MG63 (cell line): Measurements from ENCODE around the gene USP50. TPM values are rescaled to one million over a fixed set of nuclear protein-coding genes. Genes with fewer than 3 reads are reported as not detected.
"Not testable (repeated sequence)": the region's sequence is repeated elsewhere in the genome, so short reads cannot be mapped to it uniquely, and the experiment has no call there.

Source experiments
- DNase-seq: peaks from one replicate; pipeline ENCODE4 v3.0.0-alpha.2; 2020
- H3K27me3 ChIP-seq: fragments of 250-450 bp; sonication (Bioruptor Pico); 2 replicates; pipeline ENCODE4 v1.5.1; 2020; ENCODE audit warnings: mild to moderate bottlenecking, moderate library complexity
- H3K36me3 ChIP-seq: fragments of 250-450 bp; sonication (Bioruptor Pico); 2 replicates; pipeline ENCODE4 v1.5.1; 2020; ENCODE audit warnings: mild to moderate bottlenecking, moderate library complexity
- H3K4me3 ChIP-seq: fragments of 250-450 bp; sonication (Bioruptor Pico); 2 replicates; pipeline ENCODE4 v1.5.1; 2020; ENCODE audit warnings: mild to moderate bottlenecking, moderate library complexity
- H3K9me3 ChIP-seq: fragments of 250-450 bp; sonication (Bioruptor Pico); 2 replicates; pipeline ENCODE4 v1.5.1; 2020; ENCODE audit warnings: mild to moderate bottlenecking, moderate library complexity
- total RNA-seq: library from RNA; depleted of rRNA; stranded (reverse); fragments of >200 nt; shearing (Covaris generic); gene quantifications from 2 replicates; pipeline ENCODE4 v1.2.3, GENCODE V29; 2014; ENCODE audit warnings: low replicate concordance; rRNA removed

USP50 gene
- not detected in 2 replicates for total RNA-seq

GRCh38 chr15:50546566-50546965 lies at the start of gene USP50:
TSS of gene USP50 (minus strand) at chr15:50546666. CDS start at chr15:50546525, 141 bp downstream.
- Histone ChIP-seq H3K27me3 (no peaks in the 10 kb centered on the region), H3K36me3 (no peaks in the 10 kb centered on the region), H3K4me3 (no peak within 1 kb of the TSS), H3K9me3 (no peaks in the 10 kb centered on the region)
- DNase-seq, result no peak

- H3K27me3 ChIP-seq, result no peaks in the 10 kb centered on the region
- DNase-seq, result no peak
- peaks cover 76% of the 10 kb centered on the region for H3K36me3 ChIP-seq
- no peaks in the 10 kb centered on the region for H3K9me3 ChIP-seq
- no peak overlapping the region for H3K4me3 ChIP-seq
Measured at GRCh38 chr15:50594311-50594710, 47.8 kb upstream of the USP50 start.

GRCh38 chr15:50593761-50594160 lies 47.3 kb upstream of the USP50 start:
- H3K27me3 ChIP-seq, result no peaks in the 10 kb centered on the region
- no peaks in the 10 kb centered on the region for H3K9me3 ChIP-seq
- H3K36me3 ChIP-seq, result peaks cover 73% of the 10 kb centered on the region
- no peak for DNase-seq
- no peak overlapping the region for H3K4me3 ChIP-seq

GRCh38 chr15:50590288-50590687 lies 43.8 kb upstream of the USP50 start:
- DNase-seq, result no peak
- H3K9me3 ChIP-seq, result no peaks in the 10 kb centered on the region
- H3K27me3 ChIP-seq, result no peaks in the 10 kb centered on the region
- no peak overlapping the region for H3K4me3 ChIP-seq
- H3K36me3 ChIP-seq, result peaks cover 68% of the 10 kb centered on the region

- Histone ChIP-seq H3K4me3 (no peak overlapping the region), H3K27me3 (no peaks in the 10 kb centered on the region), H3K9me3 (no peaks in the 10 kb centered on the region), H3K36me3 (peaks cover 66% of the 10 kb centered on the region)
- DNase-seq, result no peak
Measured at GRCh38 chr15:50577492-50577891, 31.0 kb upstream of the USP50 start.

GRCh38 chr15:50576166-50576565 lies 29.7 kb upstream of the USP50 start:
- Histone ChIP-seq H3K27me3 (no peaks in the 10 kb centered on the region), H3K4me3 (no peak overlapping the region), H3K9me3 (no peaks in the 10 kb centered on the region), H3K36me3 (peaks cover 63% of the 10 kb centered on the region)
- DNase-seq, result no peak

GRCh38 chr15:50573842-50574241 lies 27.4 kb upstream of the USP50 start:
- H3K27me3 ChIP-seq, H3K4me3 ChIP-seq, H3K9me3 ChIP-seq, DNase-seq: not testable (repeated sequence)
- peaks cover 62% of the 10 kb centered on the region for H3K36me3 ChIP-seq

- DNase-seq, result no peak
Measured at GRCh38 chr15:50563756-50564155, 17.3 kb upstream of the USP50 start.

GRCh38 chr15:50562735-50563640 lies 16.5 kb upstream of the USP50 start:
- Histone ChIP-seq H3K4me3 (no peak overlapping the region), H3K9me3 (no peaks in the 10 kb centered on the region), H3K36me3 (peaks cover 39% of the 10 kb centered on the region), H3K27me3 (no peaks in the 10 kb centered on the region)
- no peak for DNase-seq

More at GRCh38 chr15:50563756-50564155, 17.3 kb upstream of the USP50 start:
- no peaks in the 10 kb centered on the region for H3K27me3 ChIP-seq
- peaks cover 39% of the 10 kb centered on the region for H3K36me3 ChIP-seq
- H3K4me3 ChIP-seq, result no peak overlapping the region
- no peaks in the 10 kb centered on the region for H3K9me3 ChIP-seq

- Histone ChIP-seq H3K4me3 (no peak overlapping the region), H3K27me3 (no peaks in the 10 kb centered on the region), H3K9me3 (no peaks in the 10 kb centered on the region), H3K36me3 (peaks cover 22% of the 10 kb centered on the region)
- no peak for DNase-seq
Measured at GRCh38 chr15:50558012-50558411, 11.5 kb upstream of the USP50 start.

GRCh38 chr15:50556642-50557371 lies 10.3 kb upstream of the USP50 start:
- H3K27me3 ChIP-seq, result no peaks in the 10 kb centered on the region

GRCh38 chr15:50552238-50552637 lies 5.8 kb upstream of the USP50 start:
- peaks cover 3% of the 10 kb centered on the region; the same call in 1 of the 2 replicates for H3K36me3 ChIP-seq
- H3K27me3 ChIP-seq, result no peaks in the 10 kb centered on the region
- DNase-seq, result no peak
- no peak overlapping the region for H3K4me3 ChIP-seq
- H3K9me3 ChIP-seq, result no peaks in the 10 kb centered on the region

More at GRCh38 chr15:50556642-50557371, 10.3 kb upstream of the USP50 start:
- Histone ChIP-seq H3K9me3 (no peaks in the 10 kb centered on the region), H3K36me3 (peaks cover 15% of the 10 kb centered on the region), H3K4me3 (no peak overlapping the region)
- DNase-seq, result no peak

- Histone ChIP-seq H3K27me3 (no peaks in the 10 kb centered on the region), H3K36me3 (no peaks in the 10 kb centered on the region), H3K4me3 (no peak overlapping the region), H3K9me3 (no peaks in the 10 kb centered on the region)
- DNase-seq, result no peak
Measured at GRCh38 chr15:50549326-50549725, 2.9 kb upstream of the USP50 start.

- DNase-seq, result no peak
- Histone ChIP-seq H3K4me3 (no peak overlapping the region), H3K27me3 (no peaks in the 10 kb centered on the region; the same call in 1 of the 2 replicates), H3K36me3 (no peaks in the 10 kb centered on the region), H3K9me3 (no peaks in the 10 kb centered on the region)
Measured at GRCh38 chr15:50544368-50544767, 2.1 kb downstream of the USP50 start.

GRCh38 chr15:50543556-50543955 lies 2.9 kb downstream of the USP50 start:
- H3K4me3 ChIP-seq, result no peak overlapping the region
- no peak for DNase-seq
- no peaks in the 10 kb centered on the region; the same call in 1 of the 2 replicates for H3K27me3 ChIP-seq
- no peaks in the 10 kb centered on the region for H3K36me3 ChIP-seq
- H3K9me3 ChIP-seq, result no peaks in the 10 kb centered on the region

GRCh38 chr15:50542887-50543210 lies 3.6 kb downstream of the USP50 start:
- Histone ChIP-seq H3K36me3 (no peaks in the 10 kb centered on the region), H3K4me3 (no peak overlapping the region), H3K27me3 (no peaks in the 10 kb centered on the region; the same call in 1 of the 2 replicates), H3K9me3 (no peaks in the 10 kb centered on the region)
- no peak for DNase-seq

- H3K27me3 ChIP-seq, result no peaks in the 10 kb centered on the region; the same call in 1 of the 2 replicates
- H3K36me3 ChIP-seq, result no peaks in the 10 kb centered on the region
- no peak for DNase-seq
- no peaks in the 10 kb centered on the region for H3K9me3 ChIP-seq
- H3K4me3 ChIP-seq, result no peak overlapping the region
Measured at GRCh38 chr15:50531766-50532165, 14.7 kb downstream of the USP50 start.
